Prostate gland (tissue), 2 donors: ENCODE measurements around the gene UGT1A3. TPM values are rescaled to one million over a fixed set of nuclear protein-coding genes. Genes with fewer than 3 reads are reported as not detected.
A peak's percentile ranks its signal among the peaks of the same experiment; 100 is the strongest.

ENCODE experiments used
- DNase-seq: peaks from one replicate; pipeline ENCODE4 v3.0.0-alpha.2; 2019; ENCODE audit warnings: low spot score
- H3K27ac ChIP-seq, 2 donors: fragments of 200-600 bp; sonication (generic); 2 replicates each; pipeline ENCODE4 v1.5.1; 2017 to 2019
- H3K27me3 ChIP-seq: fragments of 200-600 bp; sonication (generic); replicated peaks from 2 replicates; pipeline ENCODE4 v1.5.1; 2019; ENCODE audit not compliant: insufficient read depth
- H3K36me3 ChIP-seq, 2 donors: fragments of 200-600 bp; sonication (generic); 1 replicate in 1 of 2; 2 replicates in 1 of 2; pipeline versions ENCODE4 v1.5.1 to v1.8.1; 2017 to 2019
- H3K4me1 ChIP-seq: fragments of 200-600 bp; sonication (generic); replicated peaks from 2 replicates; pipeline ENCODE4 v1.5.1; 2019
- H3K4me3 ChIP-seq, 2 donors: fragments of 200-600 bp; sonication (generic); 2 replicates each; pipeline ENCODE4 v1.5.1; 2017 to 2019
- H3K9me3 ChIP-seq: fragments of 200-600 bp; sonication (generic); 2 replicates; pipeline ENCODE4 v1.5.1; 2017
- CTCF ChIP-seq, 4 experiments: fragments of 200-600 bp in 2 of 4; fragments of 450-650 bp in 2 of 4; sonication (generic) in 2 of 4; IDR thresholded peaks; 1 replicate in 3 of 4; 2 replicates in 1 of 4; pipeline ENCODE4 v1.5.1; 2016 to 2019; ENCODE audit warnings: antibody characterized with exemption in 4 of 4, mild to moderate bottlenecking in 2 of 4, moderate library complexity in 2 of 4
- POLR2A ChIP-seq: fragments of 450-650 bp; IDR thresholded peaks from one replicate; pipeline ENCODE4 v1.6.1; 2016; ENCODE audit warnings: antibody characterized with exemption, mild to moderate bottlenecking
- POLR2AphosphoS5 ChIP-seq: sonication (generic); formaldehyde crosslinking; IDR thresholded peaks from one replicate; pipeline ENCODE4 v1.6.1; 2017; ENCODE audit warnings: antibody characterized with exemption
- WGBS: methylation state at CpG from one replicate; pipeline ENCODE4 v1.1.5; 2018; 5-methylcytosine and 5-hydroxymethylcytosine counted together
- intact Hi-C: fragments of 100-400 bp; cut with DNase I; formaldehyde crosslinking; loops from one replicate; pipeline ENCODE4 v1.14.2; 2022
- total RNA-seq, 2 donors: library from RNA; depleted of rRNA; stranded (reverse); fragments of >200 nt; gene quantifications; one replicate each; pipeline ENCODE4 v1.1.0, GENCODE V29; 2016

UGT1A3 gene
- total RNA-seq, 2 donors from 2014 or later, result 0.64 TPM; not detected in 1

- intact Hi-C loops, result no loop called here
- Histone ChIP-seq H3K36me3 (no peaks in the 10 kb centered on the region), H3K4me3 (no peak overlapping the region), H3K27ac (no peak overlapping the region), H3K27me3 (no peaks in the 10 kb centered on the region), H3K4me1 (no peaks in the 10 kb centered on the region), H3K9me3 (no peaks in the 10 kb centered on the region)
- no peak for DNase-seq
- TF ChIP-seq POLR2AphosphoS5 (no peak), POLR2A (no peak), CTCF (IDR thresholded peaks at IDR 0.05) (no peak)
- WGBS, result 31% methylated on average over 4 of the region's 4 CpGs
These were observed 38.4 kb upstream of the UGT1A3 start for GRCh38 chr2:233690444-233690843.

- peak; percentile 80 for DNase-seq
- no peaks in the 10 kb centered on the region for H3K27me3 ChIP-seq
- 52% methylated on average over 11 of the region's 11 CpGs for WGBS
- no peaks in the 10 kb centered on the region for H3K9me3 ChIP-seq
- TF ChIP-seq CTCF (IDR thresholded peaks at IDR 0.05) (no peak), POLR2A (peak; percentile 60), POLR2AphosphoS5 (peak; percentile 71)
- no peaks in the 10 kb centered on the region for H3K4me1 ChIP-seq
- intact Hi-C loops, result no loop called here
- H3K27ac ChIP-seq, result no peak overlapping the region
- no peak overlapping the region for H3K4me3 ChIP-seq
- no peaks in the 10 kb centered on the region for H3K36me3 ChIP-seq
These were observed 37.1 kb upstream of the UGT1A3 start for GRCh38 chr2:233691443-233692433.

- TF ChIP-seq CTCF (IDR thresholded peaks at IDR 0.05), result no peak
- TF ChIP-seq POLR2AphosphoS5, result no peak
- no peak for TF ChIP-seq POLR2A
- no peak for DNase-seq
- Histone ChIP-seq H3K36me3 (no peaks in the 10 kb centered on the region), H3K27ac (no peak within 1 kb of the TSS), H3K9me3 (no peaks in the 10 kb centered on the region), H3K4me1 (no peaks in the 10 kb centered on the region), H3K4me3 (no peak within 1 kb of the TSS), H3K27me3 (no peaks in the 10 kb centered on the region)
- WGBS, result 85% methylated on average over 4 of the region's 4 CpGs
- intact Hi-C loops, result no loop called here
These were observed 36.2 kb upstream of the UGT1A3 start, which contains the start of gene UGT1A6 for GRCh38 chr2:233692648-233693047. Gene UGT1A6, plus strand, starts transcription at chr2:233692890. Its CDS starts 115 bp downstream, at chr2:233693005.

DNA sequence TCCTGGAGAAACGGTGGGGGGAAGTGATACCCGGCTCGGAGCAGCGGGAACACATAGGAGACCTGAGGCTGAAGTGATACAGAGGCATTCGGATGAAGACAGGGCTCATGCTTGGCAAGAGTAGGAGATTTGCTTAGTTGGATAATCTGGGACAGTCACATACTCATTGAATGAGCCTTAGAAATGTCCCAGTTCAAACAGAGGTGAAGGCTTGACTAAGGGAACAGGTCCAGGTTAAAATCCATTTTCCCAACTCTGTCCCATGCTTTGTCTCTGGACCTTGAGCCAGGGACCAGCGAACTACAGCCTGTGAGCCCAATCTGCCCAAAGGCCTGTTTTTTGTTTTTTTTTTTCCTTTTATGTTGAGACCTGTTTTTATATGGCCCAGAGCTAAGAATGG lies 34.9 kb upstream of the UGT1A3 start:
- H3K27ac ChIP-seq, result no peak overlapping the region
- WGBS, result 76% methylated on average over 6 of the region's 6 CpGs
- TF ChIP-seq CTCF (IDR thresholded peaks at IDR 0.05), result no peak
- TF ChIP-seq POLR2AphosphoS5, result no peak
- no peak for TF ChIP-seq POLR2A
- no peaks in the 10 kb centered on the region for H3K36me3 ChIP-seq
- no peak for DNase-seq
- no peaks in the 10 kb centered on the region for H3K4me1 ChIP-seq
- intact Hi-C loops, result no loop called here
- H3K9me3 ChIP-seq, result no peaks in the 10 kb centered on the region
- no peak overlapping the region for H3K4me3 ChIP-seq
- H3K27me3 ChIP-seq, result no peaks in the 10 kb centered on the region

GRCh38 chr2:233698740-233699139 lies 30.1 kb upstream of the UGT1A3 start:
- Histone ChIP-seq H3K27ac (no peak overlapping the region), H3K4me1 (no peaks in the 10 kb centered on the region), H3K4me3 (no peak overlapping the region), H3K27me3 (no peaks in the 10 kb centered on the region), H3K36me3 (no peaks in the 10 kb centered on the region), H3K9me3 (no peaks in the 10 kb centered on the region)
- TF ChIP-seq POLR2AphosphoS5, result no peak
- TF ChIP-seq POLR2A, result no peak
- TF ChIP-seq CTCF (IDR thresholded peaks at IDR 0.05), result no peak
- 77% methylated on average over 4 of the region's 4 CpGs for WGBS
- intact Hi-C loops, result no loop called here
- no peak for DNase-seq
